Germinal center (tissue), 1 donor: ENCODE data around the gene AGPAT4.

Experiments used
- DNase-seq: peaks from one replicate; pipeline ENCODE4 v3.0.0; 2012; ENCODE audit warnings: mixed read lengths, low spot score

AGPAT4 gene

DNA sequence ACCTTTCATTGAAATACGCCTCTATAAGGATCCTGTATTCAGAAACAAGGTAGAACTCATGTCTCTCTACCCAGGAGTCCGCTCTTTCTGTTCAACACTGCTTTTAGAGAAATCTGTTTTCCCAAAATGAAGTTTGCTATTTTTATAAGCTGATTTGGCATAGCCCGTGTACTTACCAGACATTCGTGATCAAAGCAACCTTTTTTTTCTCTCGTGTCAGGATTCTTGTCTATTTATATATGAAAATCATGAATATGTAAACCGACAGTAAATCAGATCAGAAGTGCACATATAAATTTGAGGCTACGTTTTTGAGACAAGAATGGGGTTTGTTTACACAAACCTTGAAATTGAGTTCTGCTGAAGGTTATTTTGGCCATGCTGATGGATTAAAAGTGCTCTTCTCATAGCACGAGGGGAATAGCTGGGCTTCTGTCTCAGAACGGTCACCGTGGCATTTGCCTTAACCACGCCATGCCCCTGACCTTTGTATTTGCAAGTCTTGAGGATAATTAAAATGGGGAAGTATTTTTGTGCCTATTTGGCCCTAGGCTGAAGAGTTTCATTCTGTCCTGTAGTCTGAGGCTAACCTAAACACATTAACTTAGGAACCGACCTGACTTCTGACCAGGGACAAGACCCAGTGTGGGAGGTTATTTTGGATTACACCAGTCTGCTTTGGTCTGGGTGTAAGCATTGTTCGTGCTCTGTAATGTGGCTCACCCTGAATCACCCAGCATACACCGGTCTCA lies 163.7 kb downstream of the AGPAT4 start:
- DNase-seq, result no peak

DNA sequence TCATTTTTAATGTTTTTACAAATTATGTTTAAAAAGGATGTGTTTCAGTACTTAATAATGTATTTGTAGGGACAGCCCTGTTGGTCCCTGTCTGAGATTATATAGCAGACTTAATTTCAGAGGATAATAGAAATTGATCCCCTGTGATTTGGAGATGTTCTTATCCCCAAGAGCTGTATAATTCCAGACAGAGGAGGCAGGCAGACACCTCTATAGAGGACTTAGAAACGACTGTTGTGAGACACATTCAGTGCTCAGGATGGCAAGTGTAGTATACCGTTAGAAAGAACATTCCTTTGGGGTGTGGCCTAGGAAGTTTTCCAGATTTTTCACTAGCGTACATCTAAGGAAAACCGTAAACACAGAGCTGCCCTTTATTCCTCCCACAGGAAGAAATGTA lies 164.5 kb downstream of the AGPAT4 start:
- DNase-seq, result no peak

DNA sequence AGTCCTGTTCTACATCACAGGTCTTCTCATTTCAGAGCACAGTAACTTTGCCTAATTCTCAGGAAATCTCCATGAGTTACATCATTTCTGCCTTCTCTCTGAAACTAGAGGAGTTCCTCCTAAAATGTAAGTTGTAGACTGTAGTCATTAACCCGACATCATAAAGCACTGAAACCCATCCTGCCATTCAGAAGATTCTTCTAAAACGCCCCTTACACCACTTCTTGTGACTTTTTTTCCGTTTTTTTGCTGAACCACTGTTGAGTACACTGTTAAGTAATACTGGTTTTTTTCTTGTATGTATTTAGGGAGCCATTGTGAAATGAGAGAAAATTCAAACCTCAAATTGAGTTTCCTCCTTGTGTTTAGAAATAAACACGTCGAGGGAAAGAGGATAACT lies 164.9 kb downstream of the AGPAT4 start:
- no peak for DNase-seq

DNA sequence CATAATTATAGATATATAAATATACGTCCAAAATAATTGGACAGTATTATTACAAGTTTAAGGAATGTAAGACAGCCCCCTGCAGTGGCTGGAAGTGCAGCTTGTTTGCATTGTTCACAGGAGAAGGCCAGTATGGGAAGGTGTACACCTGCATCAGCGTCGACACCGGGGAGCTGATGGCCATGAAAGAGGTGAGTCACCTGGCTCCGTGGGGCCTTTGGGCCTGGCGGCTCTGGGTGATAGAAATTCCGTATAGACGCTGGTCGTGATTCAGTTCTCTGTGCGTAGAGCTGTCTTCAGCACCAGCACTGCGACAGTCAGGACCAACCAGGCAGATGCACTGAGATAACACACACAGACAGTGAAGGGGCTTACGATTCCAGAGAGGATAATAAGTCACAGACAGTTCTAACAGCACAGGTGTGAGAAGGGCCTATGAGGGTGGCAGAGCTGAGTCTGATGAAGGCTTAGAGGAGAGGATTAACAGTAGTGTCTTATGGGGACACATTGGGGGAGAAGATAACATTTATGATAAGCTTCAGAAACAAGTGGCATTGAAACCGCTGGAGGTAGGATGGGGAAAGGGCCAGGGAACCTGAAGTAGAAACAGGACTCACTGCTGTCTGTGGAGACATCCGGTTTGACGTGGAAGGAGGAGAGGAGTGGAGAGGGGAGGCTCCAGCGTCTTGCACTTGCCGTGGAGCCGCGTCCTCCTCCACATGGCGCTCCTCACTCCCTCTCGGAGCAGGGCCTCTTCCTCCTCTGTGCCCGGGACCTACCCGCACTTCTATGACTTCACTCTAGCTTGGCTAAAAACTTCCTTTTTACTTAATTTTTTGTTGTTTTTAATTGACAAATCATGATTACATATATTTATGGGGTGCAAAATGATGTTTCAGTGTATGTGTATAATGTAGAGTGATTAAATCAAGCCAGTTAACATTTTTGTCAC lies 165.8 kb downstream of the AGPAT4 start:
- no peak for DNase-seq

DNA sequence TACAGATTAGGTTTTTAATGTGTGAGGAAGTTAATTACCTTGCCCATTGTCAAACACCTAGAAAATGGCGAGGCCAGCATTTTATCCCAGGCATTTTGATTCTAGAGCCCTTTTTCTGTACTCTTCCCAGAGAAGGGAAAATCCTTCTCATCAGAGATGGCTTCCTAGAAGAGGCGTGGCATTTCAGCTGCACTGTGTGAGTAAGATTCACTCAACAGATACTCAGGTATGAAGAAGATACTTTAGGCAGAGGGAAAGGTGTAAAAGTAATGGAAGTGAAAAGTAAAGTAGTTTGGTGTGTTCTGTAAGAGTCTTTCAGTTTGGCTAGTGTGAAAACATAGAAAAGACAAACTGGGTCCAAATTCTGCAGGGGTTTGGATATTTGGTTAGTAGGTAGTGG lies 168.5 kb downstream of the AGPAT4 start:
- DNase-seq, result no peak

DNA sequence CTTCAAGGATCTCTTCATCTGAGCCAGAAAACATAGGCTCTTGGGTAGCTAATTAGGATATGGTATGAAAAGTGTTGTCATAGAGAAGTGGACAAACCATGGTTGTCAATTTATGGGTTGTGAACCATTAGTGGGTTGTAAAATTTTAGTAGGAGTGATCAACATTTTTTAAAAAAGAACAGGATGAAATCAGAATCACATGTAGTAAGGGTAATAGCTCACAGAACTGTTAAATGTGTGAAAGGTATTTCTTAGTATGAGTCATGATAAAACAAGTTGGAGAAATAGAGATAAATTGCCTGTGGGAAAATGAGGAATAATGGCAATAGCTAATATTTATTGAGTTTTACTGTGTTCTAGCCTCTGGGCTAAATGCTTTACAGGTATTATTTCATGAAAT lies 168.9 kb downstream of the AGPAT4 start:
- DNase-seq, result no peak

DNA sequence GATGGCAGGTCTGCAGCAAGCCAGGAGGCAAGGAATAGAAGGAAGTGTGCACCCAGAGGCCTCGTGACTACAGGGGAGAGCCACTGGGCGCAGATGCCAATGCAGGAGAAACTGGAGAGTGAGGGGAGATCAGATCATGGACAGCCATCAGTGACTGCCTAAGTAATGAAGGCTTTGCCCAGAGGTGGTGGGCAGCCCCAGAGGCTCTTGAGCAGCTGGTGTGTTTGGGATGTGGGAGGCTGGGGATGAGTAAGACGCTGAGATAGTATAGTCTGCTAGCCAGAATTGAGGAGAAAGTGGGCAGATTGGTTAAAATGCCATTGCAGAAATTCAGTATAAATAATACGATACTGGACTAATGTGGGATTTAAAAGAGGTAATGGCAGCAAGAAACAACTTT lies 170.4 kb downstream of the AGPAT4 start:
- DNase-seq, result no peak

DNA sequence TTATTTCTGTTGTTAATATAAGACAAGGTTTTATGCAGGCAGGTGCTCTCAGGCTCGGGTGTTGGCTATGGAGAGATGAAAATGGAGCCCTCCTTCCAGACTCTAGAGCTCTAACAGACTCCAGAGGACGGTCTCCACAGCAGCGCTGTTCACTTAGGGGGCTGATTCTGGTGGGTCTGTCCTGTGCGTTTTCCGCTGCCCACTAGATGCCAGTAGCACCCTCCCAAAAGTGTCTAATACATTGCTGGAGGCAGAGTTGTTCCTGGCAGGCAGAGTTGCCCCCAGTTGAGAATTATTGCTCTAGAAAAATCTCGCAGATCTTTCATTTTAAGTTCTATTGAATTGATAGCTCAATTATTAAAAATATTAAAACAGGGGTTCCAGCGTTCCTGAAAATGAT lies 172.3 kb downstream of the AGPAT4 start:
- DNase-seq, result no peak

DNA sequence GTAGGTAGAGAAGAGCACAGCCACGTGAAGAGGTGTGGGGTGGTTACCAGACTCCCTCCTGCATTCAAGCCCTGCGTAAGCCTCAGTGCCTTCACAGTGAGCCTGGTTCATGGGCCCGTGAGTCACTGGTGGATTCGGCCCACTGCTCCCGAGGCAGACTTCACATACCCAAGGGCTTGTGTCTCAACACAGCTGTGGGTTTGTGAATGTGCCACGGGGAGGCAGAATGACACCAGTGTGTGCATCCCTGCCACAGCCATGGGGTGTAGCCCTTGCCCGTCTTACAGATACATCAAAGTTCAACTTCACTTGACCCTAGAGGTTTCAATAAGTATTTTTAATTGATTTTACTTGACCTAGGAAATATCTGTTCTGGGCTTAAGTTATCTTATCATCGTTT lies 173.8 kb downstream of the AGPAT4 start:
- no peak for DNase-seq

DNA sequence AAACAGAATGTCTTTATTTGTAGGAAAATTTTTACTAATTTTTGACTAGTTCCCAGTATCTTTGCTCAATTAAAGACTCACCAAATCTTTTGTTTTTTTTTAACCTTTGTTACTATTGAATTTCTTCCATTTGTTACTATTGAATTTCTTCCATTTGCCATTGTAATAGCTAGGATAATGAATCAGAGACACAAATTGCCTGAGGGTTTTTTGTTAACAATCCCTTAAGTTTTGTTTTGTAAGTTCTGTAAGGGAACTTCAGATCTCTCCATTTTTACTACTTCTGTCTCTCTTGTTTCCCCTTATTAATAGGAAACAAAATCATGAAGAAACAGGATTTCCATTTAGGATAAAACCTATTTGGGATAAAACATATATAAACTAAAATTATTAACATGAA lies 177.9 kb downstream of the AGPAT4 start:
- no peak for DNase-seq

DNA sequence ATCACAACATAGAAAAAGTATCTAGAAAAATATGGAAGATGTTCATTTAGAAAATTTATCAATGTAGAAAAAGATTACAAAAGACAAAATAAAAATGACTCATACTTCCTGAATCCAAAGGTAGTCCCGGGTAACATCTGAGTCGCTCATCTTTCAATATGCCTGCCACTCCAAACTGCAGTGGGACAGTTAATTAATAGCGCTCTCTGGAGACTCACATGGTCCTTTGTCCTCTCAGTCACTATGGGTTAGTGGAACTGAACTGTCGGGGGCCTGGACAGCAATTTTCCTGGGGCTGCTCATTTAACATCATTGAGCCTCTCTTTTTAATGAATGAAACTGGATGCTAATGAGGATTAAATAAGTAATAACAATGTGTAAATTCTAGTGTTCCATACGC lies 178.9 kb downstream of the AGPAT4 start:
- no peak for DNase-seq

DNA sequence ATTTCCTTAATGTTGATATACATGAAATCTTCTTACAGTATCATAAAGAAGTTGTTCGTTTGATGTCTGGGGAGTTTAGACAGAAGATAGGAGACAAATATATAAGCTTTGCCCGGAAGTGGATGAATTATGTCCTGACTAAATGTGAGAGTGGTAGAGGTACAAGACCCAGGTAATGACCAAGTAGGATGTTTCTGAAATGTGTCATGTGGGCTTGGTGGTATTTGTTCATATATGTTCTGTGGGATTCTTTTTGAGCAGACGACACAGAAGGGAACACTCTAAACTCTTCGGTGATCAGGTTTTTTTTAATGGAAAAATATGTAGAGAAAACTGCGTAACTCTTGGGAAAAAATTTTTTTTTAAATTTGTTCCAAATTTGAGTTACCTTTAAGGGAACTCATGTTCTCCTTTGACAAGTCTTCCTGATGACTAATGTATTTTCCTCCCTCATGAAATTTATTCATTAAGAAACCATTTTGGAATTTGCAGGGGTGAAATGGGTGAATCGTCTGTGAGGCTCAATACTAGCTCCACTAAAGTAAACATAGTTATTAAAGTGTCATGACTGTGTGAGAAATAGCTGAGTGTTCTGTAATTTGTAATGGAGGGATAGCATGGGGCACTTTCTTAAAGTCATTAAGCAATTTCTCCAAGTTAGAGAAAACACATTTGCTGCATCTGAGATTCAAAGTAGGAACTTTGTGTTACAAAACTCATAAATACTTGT lies 181.7 kb downstream of the AGPAT4 start:
- DNase-seq, result no peak

DNA sequence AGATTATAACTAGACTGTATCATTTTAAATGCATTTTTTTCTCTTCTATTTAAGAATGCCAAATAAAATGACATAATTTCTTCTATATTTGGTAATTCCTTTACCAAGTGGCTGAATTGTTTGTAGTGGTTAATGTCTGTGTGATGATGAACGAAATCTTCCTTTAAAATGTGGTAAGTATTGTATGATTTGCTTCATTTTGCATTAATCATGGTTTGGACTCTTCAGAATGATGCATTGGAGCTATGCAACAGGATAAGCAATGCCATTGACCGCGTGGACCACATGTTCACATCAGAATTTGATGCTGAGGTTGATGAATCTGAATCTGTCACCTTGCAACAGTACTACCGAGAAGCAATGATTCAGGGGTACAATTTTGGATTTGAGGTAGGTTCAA lies 182.7 kb downstream of the AGPAT4 start:
- DNase-seq, result no peak

DNA sequence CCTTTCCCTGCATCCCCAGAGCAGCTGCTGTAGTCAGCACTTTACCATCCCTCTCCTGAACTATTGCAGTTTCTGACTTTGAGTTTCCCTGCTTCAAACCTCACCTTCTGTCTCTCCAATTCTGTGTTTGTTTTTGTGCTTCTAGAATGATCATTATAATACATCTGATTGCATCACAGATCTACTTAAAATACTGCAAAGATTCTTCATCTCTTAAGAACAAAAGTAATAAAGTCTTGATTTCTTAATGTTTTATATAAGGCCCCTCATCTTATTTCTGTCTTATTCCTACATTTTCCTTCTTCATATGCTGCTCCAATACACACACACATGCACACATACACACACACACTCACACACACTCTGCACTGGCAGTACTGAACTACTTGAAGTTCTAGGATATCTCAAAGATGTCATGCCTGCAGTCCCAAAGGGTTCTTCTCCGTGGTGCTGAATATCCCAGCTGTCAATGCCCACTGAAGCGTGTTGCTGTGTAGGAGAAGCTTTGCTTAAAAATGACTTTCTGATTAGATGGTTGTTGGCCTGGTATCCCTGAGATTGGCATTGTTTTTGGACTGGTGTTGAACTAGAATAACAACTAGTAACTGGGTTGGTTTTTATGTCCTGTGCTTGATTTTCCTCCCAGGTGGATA lies 185.1 kb downstream of the AGPAT4 start:
- DNase-seq, result no peak

DNA sequence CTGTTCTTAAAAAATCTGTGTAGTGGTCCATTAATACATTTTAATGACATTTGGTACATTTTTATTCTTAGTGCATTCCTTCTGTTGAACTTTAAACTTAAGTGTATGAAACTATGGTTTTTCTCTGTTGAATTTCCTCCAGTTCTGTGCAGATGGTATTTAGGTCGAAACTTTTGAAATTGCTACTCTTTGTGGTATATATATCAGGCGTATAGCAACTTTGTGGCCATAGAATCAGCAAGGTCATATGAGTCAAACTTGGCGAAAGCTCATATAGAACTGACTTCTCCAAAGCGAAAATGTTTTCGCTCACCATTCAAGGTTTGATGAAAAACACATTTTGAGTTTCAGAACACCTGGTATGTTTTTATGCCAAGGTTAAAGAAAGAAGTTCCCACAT lies 188.6 kb downstream of the AGPAT4 start:
- DNase-seq, result no peak

DNA sequence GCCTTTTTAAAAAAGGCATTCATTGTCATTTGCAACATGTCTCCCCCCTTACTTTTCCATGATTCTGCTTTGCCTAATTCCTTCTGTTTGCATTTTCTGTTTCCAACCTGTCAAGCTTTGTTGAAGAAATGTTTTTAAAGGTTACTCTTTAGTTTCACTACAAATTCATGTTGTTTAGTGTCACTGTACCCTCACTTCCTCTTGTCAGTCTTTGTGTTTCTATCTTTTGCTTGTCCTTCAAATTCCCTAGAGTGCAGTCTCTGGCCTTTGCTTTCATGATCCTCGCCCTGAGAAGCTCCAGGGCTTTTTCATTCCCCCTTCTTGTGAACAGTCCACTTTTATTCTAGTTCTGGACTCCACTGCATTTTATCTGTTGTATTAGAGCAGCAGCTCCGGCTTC lies 191.6 kb downstream of the AGPAT4 start:
- DNase-seq, result no peak

DNA sequence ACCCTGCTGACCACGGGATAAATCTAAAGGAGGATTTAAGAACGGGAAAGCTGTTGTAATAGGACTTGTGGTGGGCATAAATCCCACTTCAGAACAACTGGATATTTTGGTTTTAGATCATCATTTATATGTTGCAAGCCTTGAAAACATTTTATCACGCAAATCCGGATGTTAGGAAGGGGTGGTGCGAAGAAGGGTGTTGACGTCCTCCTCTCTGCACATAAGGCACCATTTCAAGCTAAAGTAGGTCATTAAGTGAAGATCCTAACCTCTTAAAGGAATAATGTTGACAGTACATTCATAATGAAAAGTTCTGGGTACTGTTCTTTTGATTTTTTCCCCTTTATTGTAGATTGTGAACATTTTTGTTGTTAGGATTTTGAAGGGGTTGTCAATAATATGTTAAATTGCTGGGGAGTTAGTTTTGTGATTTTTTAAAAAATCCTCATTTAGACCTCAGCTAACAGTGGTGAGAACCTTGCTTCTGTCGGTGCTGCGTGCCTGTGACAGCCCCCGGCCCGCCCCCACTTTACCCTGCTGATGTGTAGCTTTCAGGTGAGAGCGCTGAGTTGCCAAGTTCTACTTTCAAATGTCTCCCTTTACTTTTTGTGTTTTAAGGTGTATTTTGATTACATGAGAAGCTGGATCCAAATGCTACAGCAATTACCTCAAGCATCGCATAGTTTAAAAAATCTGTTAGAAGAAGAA lies 193.4 kb downstream of the AGPAT4 start:
- DNase-seq, result no peak
